ENCODE data around the gene PROM1.

- TF ChIP-seq CTCF (conservative IDR thresholded peaks at IDR 0.05; ENCODE audit: low read length) (no peak), EZH2phosphoT487 (IDR thresholded peaks at IDR 0.05; ENCODE audit: borderline replicate concordance, low read depth, low read length) (no peak)
Measured at GRCh38 chr4:16077786-16078185, 6.0 kb downstream of the PROM1 start.

All from OCI-LY7 (cell line).